ENCODE results near the gene FHIT.

DNA sequence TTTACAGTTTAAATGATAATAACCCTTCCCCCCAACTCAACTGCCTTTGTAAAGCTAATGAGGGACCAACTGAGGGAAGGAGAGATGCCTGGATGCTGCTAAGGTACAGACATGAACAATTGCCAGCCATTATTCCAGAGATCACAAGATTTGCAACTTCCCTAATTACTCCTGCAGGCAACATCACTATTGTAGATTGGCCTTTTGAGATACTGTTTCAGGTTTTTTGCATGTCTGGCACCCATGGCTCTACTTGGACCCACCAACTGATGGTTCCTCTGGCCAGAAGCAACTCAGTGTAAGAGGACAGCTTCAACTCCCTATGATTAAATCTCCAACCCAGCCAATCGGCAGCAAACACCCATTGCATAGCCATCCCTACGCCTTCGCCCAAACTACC lies 478.7 kb downstream of the FHIT start:
- TF ChIP-seq KDM1A (IDR thresholded peaks at IDR 0.05; ENCODE audit: borderline replicate concordance) (no peak), SREBF2 (IDR thresholded peaks at IDR 0.05; ENCODE audit: low read length) (no peak), GABPA (IDR thresholded peaks at IDR 0.05; ENCODE audit: low read depth) (no peak)
- TF ChIP-seq, protein P1, sequence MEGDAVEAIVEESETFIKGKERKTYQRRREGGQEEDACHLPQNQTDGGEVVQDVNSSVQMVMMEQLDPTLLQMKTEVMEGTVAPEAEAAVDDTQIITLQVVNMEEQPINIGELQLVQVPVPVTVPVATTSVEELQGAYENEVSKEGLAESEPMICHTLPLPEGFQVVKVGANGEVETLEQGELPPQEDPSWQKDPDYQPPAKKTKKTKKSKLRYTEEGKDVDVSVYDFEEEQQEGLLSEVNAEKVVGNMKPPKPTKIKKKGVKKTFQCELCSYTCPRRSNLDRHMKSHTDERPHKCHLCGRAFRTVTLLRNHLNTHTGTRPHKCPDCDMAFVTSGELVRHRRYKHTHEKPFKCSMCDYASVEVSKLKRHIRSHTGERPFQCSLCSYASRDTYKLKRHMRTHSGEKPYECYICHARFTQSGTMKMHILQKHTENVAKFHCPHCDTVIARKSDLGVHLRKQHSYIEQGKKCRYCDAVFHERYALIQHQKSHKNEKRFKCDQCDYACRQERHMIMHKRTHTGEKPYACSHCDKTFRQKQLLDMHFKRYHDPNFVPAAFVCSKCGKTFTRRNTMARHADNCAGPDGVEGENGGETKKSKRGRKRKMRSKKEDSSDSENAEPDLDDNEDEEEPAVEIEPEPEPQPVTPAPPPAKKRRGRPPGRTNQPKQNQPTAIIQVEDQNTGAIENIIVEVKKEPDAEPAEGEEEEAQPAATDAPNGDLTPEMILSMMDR (IDR thresholded peaks at IDR 0.05 in 2 of 3, conservative IDR thresholded peaks at IDR 0.05 in 1 of 3; ENCODE audit: control insufficient read depth in 2 of 3, extremely low read depth in 1 of 3, insufficient read depth in 1 of 3, low read depth in 3 of 3, low read length in 3 of 3) = no peak
- TF ChIP-seq, protein P2, sequence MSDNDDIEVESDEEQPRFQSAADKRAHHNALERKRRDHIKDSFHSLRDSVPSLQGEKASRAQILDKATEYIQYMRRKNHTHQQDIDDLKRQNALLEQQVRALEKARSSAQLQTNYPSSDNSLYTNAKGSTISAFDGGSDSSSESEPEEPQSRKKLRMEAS (IDR thresholded peaks at IDR 0.05; ENCODE audit: low read depth, low read length) = no peak
